Measurements from ENCODE around the gene REXO4. TPM values are rescaled to one million over a fixed set of nuclear protein-coding genes. Genes with fewer than 3 reads are reported as not detected.

Gene REXO4
- total RNA-seq, 1 donor from 2014 or later = 29.4 TPM

GRCh38 chr9:133426011-133426410, 8.2 kb upstream of the REXO4 start:
- no peak for TF ChIP-seq CTCF (IDR thresholded peaks at IDR 0.05)
- H3K9me3 ChIP-seq = no peaks in the 10 kb centered on the region
- no peak overlapping the region for H3K4me3 ChIP-seq
- no peaks in the 10 kb centered on the region for H3K36me3 ChIP-seq
- intact Hi-C loops (cut with DNase I) = no loop called here
- H3K27me3 ChIP-seq = peaks cover 7% of the 10 kb centered on the region
- no peak for DNase-seq (ENCODE audit: low spot score in 2 of 2)
- no peak overlapping the region for H3K27ac ChIP-seq
- no peaks in the 10 kb centered on the region for H3K4me1 ChIP-seq

GRCh38 chr9:133425049-133425632, 7.3 kb upstream of the REXO4 start:
- Histone ChIP-seq H3K36me3 (no peaks in the 10 kb centered on the region), H3K9me3 (no peaks in the 10 kb centered on the region), H3K27ac (no peak overlapping the region), H3K4me1 (no peaks in the 10 kb centered on the region), H3K4me3 (no peak overlapping the region), H3K27me3 (peaks cover 7% of the 10 kb centered on the region)
- no peak for DNase-seq (ENCODE audit: low spot score in 2 of 2)
- intact Hi-C loops (cut with DNase I) = no loop called here
- no peak for TF ChIP-seq CTCF (IDR thresholded peaks at IDR 0.05)

- H3K36me3 ChIP-seq = no peaks in the 10 kb centered on the region
- no peaks in the 10 kb centered on the region for H3K9me3 ChIP-seq
- peaks cover 7% of the 10 kb centered on the region for H3K27me3 ChIP-seq
- intact Hi-C loops (cut with DNase I) = no loop called here
- no peaks in the 10 kb centered on the region for H3K4me1 ChIP-seq
- no peak overlapping the region for H3K27ac ChIP-seq
- no peak for TF ChIP-seq CTCF (IDR thresholded peaks at IDR 0.05)
- no peak for DNase-seq (ENCODE audit: low spot score in 2 of 2)
- H3K4me3 ChIP-seq = no peak overlapping the region
Measured at GRCh38 chr9:133424187-133424586, 6.4 kb upstream of the REXO4 start.

DNA sequence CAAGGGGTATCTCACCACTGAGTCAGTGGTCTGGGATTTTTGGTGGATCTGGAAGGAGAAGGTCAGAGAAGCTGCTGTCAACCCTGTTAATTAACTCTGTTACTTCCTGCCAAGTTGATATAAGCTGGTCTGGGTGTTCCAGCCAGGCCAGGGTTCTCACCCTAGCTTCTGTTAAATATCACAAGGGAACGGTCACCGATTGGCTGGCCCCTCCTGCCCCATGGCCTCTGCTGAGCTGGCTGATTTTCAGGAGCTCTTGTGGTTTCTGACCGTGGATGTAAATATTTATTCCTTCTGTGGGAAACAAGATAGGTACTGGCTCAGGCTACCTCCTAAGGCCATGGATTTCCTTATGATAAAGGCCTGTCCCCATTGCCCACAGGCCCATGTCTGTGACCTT, 5.4 kb upstream of the REXO4 start:
- no peak for DNase-seq (ENCODE audit: low spot score in 2 of 2)
- peaks cover 4% of the 10 kb centered on the region for H3K27me3 ChIP-seq
- H3K36me3 ChIP-seq = no peaks in the 10 kb centered on the region
- peaks cover 0 to 3% of the 10 kb centered on the region in 2 donors for H3K4me1 ChIP-seq
- H3K9me3 ChIP-seq = no peaks in the 10 kb centered on the region
- intact Hi-C loops (cut with DNase I) = no loop called here
- TF ChIP-seq CTCF (IDR thresholded peaks at IDR 0.05) = no peak
- no peak overlapping the region for H3K4me3 ChIP-seq
- H3K27ac ChIP-seq = no peak overlapping the region

- intact Hi-C loops (cut with DNase I) = no loop called here
- no peak for DNase-seq (ENCODE audit: low spot score in 2 of 2)
- Histone ChIP-seq H3K4me3 (no peak within 1 kb of the TSS), H3K4me1 (peaks cover 0 to 12% of the 10 kb centered on the region in 2 donors), H3K27me3 (no peaks in the 10 kb centered on the region), H3K27ac (no peak within 1 kb of the TSS), H3K36me3 (no peaks in the 10 kb centered on the region), H3K9me3 (no peaks in the 10 kb centered on the region)
- TF ChIP-seq CTCF (IDR thresholded peaks at IDR 0.05) = no peak
Measured at GRCh38 chr9:133421615-133422542, 4.1 kb upstream of the REXO4 start, which contains the start of gene ADAMTS13. ADAMTS13 (plus strand) TSS chr9:133422367; CDS start chr9:133422444, 77 bp downstream.
